WTC11 (cell line): ENCODE data around the gene CDK6. TPM values are rescaled to one million over a fixed set of nuclear protein-coding genes. Genes with fewer than 3 reads are reported as not detected.

Source experiments
- ATAC-seq: fragments of 200-7000 bp; cut with Tn5 transposase; 2 replicates; pipeline ENCODE4 v1.10.0; 2021; ENCODE audit warnings: mild to moderate bottlenecking, moderate library complexity
- CTCF ChIA-PET: fragments of 300-600 bp; sonication (Branson Sonifier 250); formaldehyde crosslinking; loops from one replicate; lab custom pipeline; 2021; ENCODE audit warnings: antibody characterized with exemption; lab: Charles Lee
- POLR2A ChIA-PET: fragments of 350-600 bp; sonication (Branson Sonifier 250); formaldehyde crosslinking; loops from one replicate; lab custom pipeline; 2021; ENCODE audit warnings: antibody characterized with exemption; lab: Charles Lee
- DNase-seq: peaks from one replicate; pipeline ENCODE4 v3.0.0; 2021; ENCODE audit warnings: low spot score
- H3K27ac Mint-ChIP-seq: 2 replicates; pipeline ENCODE4 v1.8.0; 2021; ENCODE audit warnings: mixed read lengths
- H3K27me3 Mint-ChIP-seq: 2 replicates; pipeline ENCODE4 v1.8.0; 2021; ENCODE audit warnings: low read depth, mild to moderate bottlenecking, moderate library complexity, mixed read lengths
- H3K36me3 Mint-ChIP-seq: 2 replicates; pipeline ENCODE4 v1.8.0; 2021; ENCODE audit warnings: mixed read lengths
- H3K4me1 Mint-ChIP-seq: 2 replicates; pipeline ENCODE4 v1.8.0; 2022; ENCODE audit warnings: mixed read lengths
- H3K4me3 Mint-ChIP-seq: 2 replicates; pipeline ENCODE4 v1.8.0; 2021; ENCODE audit warnings: mild to moderate bottlenecking, moderate library complexity, mixed read lengths
- H3K9me3 Mint-ChIP-seq: 2 replicates; pipeline ENCODE4 v1.8.0; 2021; ENCODE audit warnings: mixed read lengths
- ATF1 ChIP-seq: sonication (generic); formaldehyde crosslinking; IDR thresholded peaks from 2 replicates; pipeline ENCODE4 v1.8.1; 2023; ENCODE audit warnings: mild to moderate bottlenecking, moderate library complexity, missing genetic modification reagents
- EMX1 ChIP-seq: fragments of 250-450 bp; sonication (Bioruptor Pico); IDR thresholded peaks from 2 replicates; pipeline ENCODE4 v1.8.0; 2021; ENCODE audit warnings: mild to moderate bottlenecking
- GABPB1 ChIP-seq: sonication (generic); formaldehyde crosslinking; IDR thresholded peaks from 2 replicates; pipeline ENCODE4 v1.8.1; 2023; ENCODE audit warnings: mild to moderate bottlenecking, missing genetic modification reagents
- KAT7 ChIP-seq: sonication (generic); formaldehyde crosslinking; IDR thresholded peaks from 2 replicates; pipeline ENCODE4 v1.8.1; 2023; ENCODE audit warnings: missing genetic modification reagents, mild to moderate bottlenecking, borderline replicate concordance
- MXD4 ChIP-seq: fragments of 250-450 bp; sonication (Bioruptor Pico); IDR thresholded peaks from 2 replicates; pipeline ENCODE4 v1.8.0; 2021; ENCODE audit warnings: mild to moderate bottlenecking, moderate library complexity, borderline replicate concordance
- NFE2L1 ChIP-seq: sonication (generic); formaldehyde crosslinking; IDR thresholded peaks from 2 replicates; pipeline ENCODE4 v1.8.1; 2023; ENCODE audit warnings: missing genetic modification reagents
- NR1H2 ChIP-seq: sonication (generic); formaldehyde crosslinking; IDR thresholded peaks from 2 replicates; pipeline ENCODE4 v1.9.0; 2021; ENCODE audit warnings: mild to moderate bottlenecking, moderate library complexity, missing genetic modification reagents
- NR3C1 ChIP-seq: sonication (generic); formaldehyde crosslinking; conservative IDR thresholded peaks from 2 replicates; pipeline ENCODE4 v1.8.1; 2023; ENCODE audit warnings: low read depth, mild to moderate bottlenecking, missing genetic modification reagents
- PRRX2 ChIP-seq: fragments of 250-450 bp; sonication (Bioruptor Pico); IDR thresholded peaks from 2 replicates; pipeline ENCODE4 v1.8.0; 2021; ENCODE audit warnings: mild to moderate bottlenecking
- RELA ChIP-seq: sonication (generic); formaldehyde crosslinking; IDR thresholded peaks from 2 replicates; pipeline ENCODE4 v1.8.1; 2022; ENCODE audit warnings: missing genetic modification reagents, mild to moderate bottlenecking, borderline replicate concordance
- TP53 ChIP-seq: sonication (generic); formaldehyde crosslinking; IDR thresholded peaks from 2 replicates; pipeline ENCODE4 v1.8.1; 2023; ENCODE audit warnings: mild to moderate bottlenecking, missing genetic modification reagents
- ZNF138 ChIP-seq: sonication (generic); formaldehyde crosslinking; conservative IDR thresholded peaks from 2 replicates; pipeline ENCODE4 v1.8.1; 2022; ENCODE audit warnings: mild to moderate bottlenecking, moderate library complexity, missing genetic modification reagents
- ZNF219 ChIP-seq: sonication (generic); formaldehyde crosslinking; IDR thresholded peaks from 2 replicates; pipeline ENCODE4 v1.8.0; 2023; ENCODE audit warnings: missing genetic modification reagents, mild to moderate bottlenecking, borderline replicate concordance
- ZNF232 ChIP-seq: sonication (generic); formaldehyde crosslinking; IDR thresholded peaks from 2 replicates; pipeline ENCODE4 v1.8.0; 2022; ENCODE audit warnings: mild to moderate bottlenecking, missing genetic modification reagents
- ZNF423 ChIP-seq: fragments of 250-450 bp; sonication (Bioruptor Pico); IDR thresholded peaks from 2 replicates; pipeline ENCODE4 v2.1.2; 2022; ENCODE audit warnings: mild to moderate bottlenecking, moderate library complexity
- total RNA-seq: library from RNA; stranded (reverse); gene quantifications from 3 replicates; pipeline ENCODE4 v1.2.3, GENCODE V29; 2021
- TF ChIP-seq, protein P1 (sequence below): fragments of 250-450 bp; sonication (Bioruptor Pico); IDR thresholded peaks from 2 replicates; pipeline ENCODE4 v1.9.0; 2021; ENCODE audit warnings: mild to moderate bottlenecking, borderline replicate concordance
- TF ChIP-seq, protein P2 (sequence below): sonication (generic); formaldehyde crosslinking; IDR thresholded peaks from 2 replicates; pipeline ENCODE4 v1.8.1; 2023; ENCODE audit warnings: mild to moderate bottlenecking, moderate library complexity, missing genetic modification reagents
- TF ChIP-seq, protein P3 (sequence below): fragments of 250-450 bp; sonication (Bioruptor Pico); IDR thresholded peaks from 2 replicates; pipeline ENCODE4 v1.8.0; 2021; ENCODE audit warnings: mild to moderate bottlenecking
- TF ChIP-seq, protein P4 (sequence below): sonication (generic); formaldehyde crosslinking; IDR thresholded peaks from 2 replicates; pipeline ENCODE4 v1.8.1; 2022; ENCODE audit warnings: mild to moderate bottlenecking, moderate library complexity, missing genetic modification reagents
- TF ChIP-seq, protein P5 (sequence below): sonication (generic); formaldehyde crosslinking; IDR thresholded peaks from 2 replicates; pipeline ENCODE4 v1.8.1; 2023; ENCODE audit warnings: mild to moderate bottlenecking, missing genetic modification reagents

CDK6 gene
- total RNA-seq, 1 experiment from 2014 or later: 47.2 TPM

DNA sequence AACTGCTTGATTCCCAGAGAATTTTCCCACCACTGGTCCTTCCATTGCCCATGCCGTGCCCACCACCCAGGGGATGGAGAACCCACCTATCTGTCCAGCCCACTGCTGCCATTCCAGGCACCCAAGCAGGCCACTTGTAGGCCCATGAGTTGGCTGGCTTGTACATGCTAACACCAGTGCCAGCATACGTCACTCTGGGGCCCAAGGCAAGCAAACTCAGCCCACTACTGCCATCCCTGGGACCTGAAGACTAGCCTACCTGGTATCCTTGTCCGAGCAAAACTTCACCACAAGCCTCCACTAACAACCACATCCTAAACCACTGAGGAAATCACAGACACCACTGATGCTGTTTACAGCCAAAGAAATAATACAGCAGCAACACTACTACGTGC is 44.7 kb upstream of the CDK6 start:
- H3K9me3 Mint-ChIP-seq: peaks cover 12% of the 10 kb centered on the region; the same call in 1 of the 2 replicates
- no peak overlapping the region for H3K4me3 Mint-ChIP-seq
- peaks cover 5% of the 10 kb centered on the region; the same call in 1 of the 2 replicates for H3K27me3 Mint-ChIP-seq
- H3K27ac Mint-ChIP-seq: no peak overlapping the region
- TF ChIP-seq PRRX2 (no peak), KAT7 (CRISPR knock-in tag) (no peak), ZNF423 (no peak), ZNF232 (CRISPR knock-in tag) (no peak), ATF1 (CRISPR knock-in tag) (no peak), NFE2L1 (CRISPR knock-in tag) (no peak), ZNF138 (CRISPR knock-in tag) (no peak), GABPB1 (CRISPR knock-in tag) (no peak), RELA (no peak), NR3C1 (CRISPR knock-in tag) (no peak), NR1H2 (CRISPR knock-in tag) (no peak), TP53 (CRISPR knock-in tag) (no peak), ZNF219 (CRISPR knock-in tag) (no peak), MXD4 (CRISPR knock-in tag) (no peak), EMX1 (CRISPR knock-in tag) (no peak)
- TF ChIP-seq, protein P1, sequence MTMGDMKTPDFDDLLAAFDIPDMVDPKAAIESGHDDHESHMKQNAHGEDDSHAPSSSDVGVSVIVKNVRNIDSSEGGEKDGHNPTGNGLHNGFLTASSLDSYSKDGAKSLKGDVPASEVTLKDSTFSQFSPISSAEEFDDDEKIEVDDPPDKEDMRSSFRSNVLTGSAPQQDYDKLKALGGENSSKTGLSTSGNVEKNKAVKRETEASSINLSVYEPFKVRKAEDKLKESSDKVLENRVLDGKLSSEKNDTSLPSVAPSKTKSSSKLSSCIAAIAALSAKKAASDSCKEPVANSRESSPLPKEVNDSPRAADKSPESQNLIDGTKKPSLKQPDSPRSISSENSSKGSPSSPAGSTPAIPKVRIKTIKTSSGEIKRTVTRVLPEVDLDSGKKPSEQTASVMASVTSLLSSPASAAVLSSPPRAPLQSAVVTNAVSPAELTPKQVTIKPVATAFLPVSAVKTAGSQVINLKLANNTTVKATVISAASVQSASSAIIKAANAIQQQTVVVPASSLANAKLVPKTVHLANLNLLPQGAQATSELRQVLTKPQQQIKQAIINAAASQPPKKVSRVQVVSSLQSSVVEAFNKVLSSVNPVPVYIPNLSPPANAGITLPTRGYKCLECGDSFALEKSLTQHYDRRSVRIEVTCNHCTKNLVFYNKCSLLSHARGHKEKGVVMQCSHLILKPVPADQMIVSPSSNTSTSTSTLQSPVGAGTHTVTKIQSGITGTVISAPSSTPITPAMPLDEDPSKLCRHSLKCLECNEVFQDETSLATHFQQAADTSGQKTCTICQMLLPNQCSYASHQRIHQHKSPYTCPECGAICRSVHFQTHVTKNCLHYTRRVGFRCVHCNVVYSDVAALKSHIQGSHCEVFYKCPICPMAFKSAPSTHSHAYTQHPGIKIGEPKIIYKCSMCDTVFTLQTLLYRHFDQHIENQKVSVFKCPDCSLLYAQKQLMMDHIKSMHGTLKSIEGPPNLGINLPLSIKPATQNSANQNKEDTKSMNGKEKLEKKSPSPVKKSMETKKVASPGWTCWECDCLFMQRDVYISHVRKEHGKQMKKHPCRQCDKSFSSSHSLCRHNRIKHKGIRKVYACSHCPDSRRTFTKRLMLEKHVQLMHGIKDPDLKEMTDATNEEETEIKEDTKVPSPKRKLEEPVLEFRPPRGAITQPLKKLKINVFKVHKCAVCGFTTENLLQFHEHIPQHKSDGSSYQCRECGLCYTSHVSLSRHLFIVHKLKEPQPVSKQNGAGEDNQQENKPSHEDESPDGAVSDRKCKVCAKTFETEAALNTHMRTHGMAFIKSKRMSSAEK (CRISPR knock-in tag): no peak
- TF ChIP-seq, protein P2, sequence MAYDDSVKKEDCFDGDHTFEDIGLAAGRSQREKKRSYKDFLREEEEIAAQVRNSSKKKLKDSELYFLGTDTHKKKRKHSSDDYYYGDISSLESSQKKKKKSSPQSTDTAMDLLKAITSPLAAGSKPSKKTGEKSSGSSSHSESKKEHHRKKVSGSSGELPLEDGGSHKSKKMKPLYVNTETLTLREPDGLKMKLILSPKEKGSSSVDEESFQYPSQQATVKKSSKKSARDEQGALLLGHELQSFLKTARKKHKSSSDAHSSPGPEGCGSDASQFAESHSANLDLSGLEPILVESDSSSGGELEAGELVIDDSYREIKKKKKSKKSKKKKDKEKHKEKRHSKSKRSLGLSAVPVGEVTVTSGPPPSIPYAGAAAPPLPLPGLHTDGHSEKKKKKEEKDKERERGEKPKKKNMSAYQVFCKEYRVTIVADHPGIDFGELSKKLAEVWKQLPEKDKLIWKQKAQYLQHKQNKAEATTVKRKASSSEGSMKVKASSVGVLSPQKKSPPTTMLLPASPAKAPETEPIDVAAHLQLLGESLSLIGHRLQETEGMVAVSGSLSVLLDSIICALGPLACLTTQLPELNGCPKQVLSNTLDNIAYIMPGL (CRISPR knock-in tag): no peak
- TF ChIP-seq, protein P3, sequence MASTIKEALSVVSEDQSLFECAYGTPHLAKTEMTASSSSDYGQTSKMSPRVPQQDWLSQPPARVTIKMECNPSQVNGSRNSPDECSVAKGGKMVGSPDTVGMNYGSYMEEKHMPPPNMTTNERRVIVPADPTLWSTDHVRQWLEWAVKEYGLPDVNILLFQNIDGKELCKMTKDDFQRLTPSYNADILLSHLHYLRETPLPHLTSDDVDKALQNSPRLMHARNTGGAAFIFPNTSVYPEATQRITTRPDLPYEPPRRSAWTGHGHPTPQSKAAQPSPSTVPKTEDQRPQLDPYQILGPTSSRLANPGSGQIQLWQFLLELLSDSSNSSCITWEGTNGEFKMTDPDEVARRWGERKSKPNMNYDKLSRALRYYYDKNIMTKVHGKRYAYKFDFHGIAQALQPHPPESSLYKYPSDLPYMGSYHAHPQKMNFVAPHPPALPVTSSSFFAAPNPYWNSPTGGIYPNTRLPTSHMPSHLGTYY (CRISPR knock-in tag): no peak
- TF ChIP-seq, protein P4, sequence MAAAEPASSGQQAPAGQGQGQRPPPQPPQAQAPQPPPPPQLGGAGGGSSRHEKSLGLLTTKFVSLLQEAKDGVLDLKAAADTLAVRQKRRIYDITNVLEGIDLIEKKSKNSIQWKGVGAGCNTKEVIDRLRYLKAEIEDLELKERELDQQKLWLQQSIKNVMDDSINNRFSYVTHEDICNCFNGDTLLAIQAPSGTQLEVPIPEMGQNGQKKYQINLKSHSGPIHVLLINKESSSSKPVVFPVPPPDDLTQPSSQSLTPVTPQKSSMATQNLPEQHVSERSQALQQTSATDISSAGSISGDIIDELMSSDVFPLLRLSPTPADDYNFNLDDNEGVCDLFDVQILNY (CRISPR knock-in tag): no peak
- TF ChIP-seq, protein P5, sequence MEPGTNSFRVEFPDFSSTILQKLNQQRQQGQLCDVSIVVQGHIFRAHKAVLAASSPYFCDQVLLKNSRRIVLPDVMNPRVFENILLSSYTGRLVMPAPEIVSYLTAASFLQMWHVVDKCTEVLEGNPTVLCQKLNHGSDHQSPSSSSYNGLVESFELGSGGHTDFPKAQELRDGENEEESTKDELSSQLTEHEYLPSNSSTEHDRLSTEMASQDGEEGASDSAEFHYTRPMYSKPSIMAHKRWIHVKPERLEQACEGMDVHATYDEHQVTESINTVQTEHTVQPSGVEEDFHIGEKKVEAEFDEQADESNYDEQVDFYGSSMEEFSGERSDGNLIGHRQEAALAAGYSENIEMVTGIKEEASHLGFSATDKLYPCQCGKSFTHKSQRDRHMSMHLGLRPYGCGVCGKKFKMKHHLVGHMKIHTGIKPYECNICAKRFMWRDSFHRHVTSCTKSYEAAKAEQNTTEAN (CRISPR knock-in tag): no peak
- no peaks in the 10 kb centered on the region for H3K4me1 Mint-ChIP-seq
- POLR2A ChIA-PET: no interaction called here
- CTCF ChIA-PET: interaction anchor here (0.6 to 1.9 kb wide), 29 partner anchors 13 to 353 kb away, joined by 3 to 19 read pairs (median 4); partner anchors contain the start of genes CDK6, PEX1 and RBM48
- DNase-seq: no peak
- H3K36me3 Mint-ChIP-seq: no peaks in the 10 kb centered on the region
- ATAC-seq: no peak
